ENCODE results near the gene RGMA.

The RGMA gene

GRCh38 chr15:93088981-93089726 is at the start of gene RGMA:
Gene RGMA (minus strand): TSS chr15:93089211. CDS start chr15:93088932, 279 bp downstream.
- Histone ChIP-seq H3K36me3 (no peaks in the 10 kb centered on the region), H3K27ac (peak within 1 kb of the TSS; percentile 37 to 62), H3K4me3 (peak within 1 kb of the TSS; percentile 49 to 74), H3K9me3 (no peaks in the 10 kb centered on the region), H3K27me3 (peaks cover 0 to 12% of the 10 kb centered on the region in 2 donors), H3K4me1 (peaks cover 0 to 23% (median 15%) of the 10 kb centered on the region in 4 donors)
- no peak for TF ChIP-seq CTCF (IDR thresholded peaks at IDR 0.05)
- no peak for DNase-seq
- intact Hi-C loops (cut with DNase I; ENCODE audit: low total_unique reads) = no loop called here

GRCh38 chr15:93136606-93137005 is 47.6 kb upstream of the RGMA start:
- H3K27me3 ChIP-seq = no peaks in the 10 kb centered on the region
- TF ChIP-seq CTCF (IDR thresholded peaks at IDR 0.05) = no peak
- H3K27ac ChIP-seq = no peak overlapping the region
- no peak overlapping the region for H3K4me3 ChIP-seq
- no peak for DNase-seq
- H3K9me3 ChIP-seq = no peaks in the 10 kb centered on the region
- H3K4me1 ChIP-seq = no peaks in the 10 kb centered on the region
- intact Hi-C loops (cut with DNase I; ENCODE audit: low total_unique reads) = no loop called here
- H3K36me3 ChIP-seq = no peaks in the 10 kb centered on the region

GRCh38 chr15:93135997-93136397 is 47.0 kb upstream of the RGMA start:
- intact Hi-C loops (cut with DNase I; ENCODE audit: low total_unique reads) = no loop called here
- Histone ChIP-seq H3K36me3 (no peaks in the 10 kb centered on the region), H3K4me3 (no peak overlapping the region), H3K4me1 (no peaks in the 10 kb centered on the region), H3K27ac (no peak overlapping the region), H3K9me3 (no peaks in the 10 kb centered on the region), H3K27me3 (no peaks in the 10 kb centered on the region)
- DNase-seq = no peak
- no peak for TF ChIP-seq CTCF (IDR thresholded peaks at IDR 0.05)

- no peaks in the 10 kb centered on the region for H3K36me3 ChIP-seq
- no peaks in the 10 kb centered on the region for H3K27me3 ChIP-seq
- no peaks in the 10 kb centered on the region for H3K9me3 ChIP-seq
- no peak overlapping the region for H3K4me3 ChIP-seq
- H3K27ac ChIP-seq = no peak overlapping the region
- no peak for TF ChIP-seq CTCF (IDR thresholded peaks at IDR 0.05)
- intact Hi-C loops (cut with DNase I; ENCODE audit: low total_unique reads) = no loop called here
- H3K4me1 ChIP-seq = no peaks in the 10 kb centered on the region
- no peak for DNase-seq
These were observed 46.4 kb upstream of the RGMA start for GRCh38 chr15:93135459-93135858.

GRCh38 chr15:93131485-93132095 is 42.6 kb upstream of the RGMA start:
- DNase-seq = no peak
- Histone ChIP-seq H3K4me1 (peaks cover 0 to 8% (median 0%) of the 10 kb centered on the region in 4 donors), H3K4me3 (no peak overlapping the region), H3K27me3 (no peaks in the 10 kb centered on the region), H3K9me3 (no peaks in the 10 kb centered on the region), H3K27ac (no peak overlapping the region), H3K36me3 (no peaks in the 10 kb centered on the region)
- TF ChIP-seq CTCF (IDR thresholded peaks at IDR 0.05) = no peak
- intact Hi-C loops (cut with DNase I; ENCODE audit: low total_unique reads) = loop anchor here (2.0 kb wide), 1 partner anchor 19 kb away; no protein-coding TSS in a partner anchor
